HG02840 (cell line): ENCODE data around the gene RPL36AL.

ENCODE experiments used
- ATAC-seq: cut with Tn5 transposase; IDR thresholded peaks from one replicate; pipeline ENCODE4 v1.9.1; 2021; ENCODE audit warnings: mild to moderate bottlenecking, moderate library complexity, moderate number of reproducible peaks; ENCODE audit not compliant: unreplicated experiment, low FRiP score

Gene RPL36AL

GRCh38 chr14:49583629-49584028 is 36.8 kb downstream of the RPL36AL start:
- ATAC-seq, result no peak

DNA sequence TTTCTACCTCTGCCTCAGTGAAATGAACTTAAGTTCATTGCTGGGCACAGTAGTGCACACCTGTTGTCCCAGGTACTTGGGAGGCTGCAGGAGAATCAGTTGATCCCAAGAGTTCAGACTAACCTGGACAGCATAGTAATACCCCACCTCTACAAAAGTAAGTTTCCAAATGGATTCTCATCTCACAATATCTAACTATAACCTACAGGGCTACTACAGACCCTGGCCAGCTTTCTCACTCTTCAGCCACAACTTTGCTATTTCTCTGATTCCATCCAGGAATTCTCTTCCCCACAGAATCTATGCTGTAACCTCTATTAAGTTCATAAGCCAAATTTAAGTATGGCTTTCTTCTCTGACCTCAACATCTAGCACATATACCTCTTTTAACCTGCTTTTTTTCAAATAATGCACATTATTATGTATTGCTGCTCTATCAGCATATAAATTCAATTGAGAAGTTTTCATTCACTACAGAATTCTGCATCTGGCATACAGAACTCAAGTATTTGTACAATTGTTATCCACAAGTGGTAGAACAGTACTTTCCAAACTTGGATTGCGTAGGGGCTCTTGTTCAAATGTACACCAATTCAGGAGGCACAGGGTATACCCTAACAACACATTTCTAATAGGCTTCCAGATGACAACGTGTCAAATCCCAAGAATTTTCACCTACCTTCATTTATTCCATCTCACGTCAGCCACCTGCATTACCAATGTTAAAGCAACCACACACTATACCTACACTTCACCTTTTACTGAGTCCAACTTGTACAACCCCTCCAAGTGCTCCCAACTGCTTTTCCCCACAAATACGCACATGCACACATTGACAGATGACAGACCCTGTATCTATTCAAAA is 38.1 kb downstream of the RPL36AL start:
- no peak for ATAC-seq

GRCh38 chr14:49581209-49582112 is 39.0 kb downstream of the RPL36AL start:
- ATAC-seq, result no peak

- ATAC-seq, result no peak
These were observed 40.6 kb downstream of the RPL36AL start for GRCh38 chr14:49579841-49580240.

- no peak for ATAC-seq
These were observed 42.3 kb downstream of the RPL36AL start for GRCh38 chr14:49578141-49578540.

DNA sequence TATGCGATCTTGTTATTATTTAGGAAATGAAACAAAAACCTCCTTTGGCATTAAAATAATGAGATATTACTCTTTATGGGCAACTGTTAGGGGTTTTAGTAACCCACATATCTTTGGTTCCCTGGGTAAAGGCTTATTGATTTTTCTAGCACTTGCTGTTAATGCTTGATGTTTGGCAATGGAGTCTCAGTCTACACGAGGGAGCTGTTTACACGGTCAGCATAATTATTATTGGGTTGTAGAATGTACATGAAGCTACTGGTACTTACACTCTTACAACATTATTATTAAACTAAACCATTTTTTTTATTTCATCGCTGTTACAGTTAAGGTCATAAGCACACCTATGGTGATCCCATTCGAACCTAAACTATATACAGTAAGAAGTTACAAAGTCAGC is 46.4 kb downstream of the RPL36AL start:
- no peak for ATAC-seq

- no peak for ATAC-seq
These were observed 51.1 kb downstream of the RPL36AL start for GRCh38 chr14:49569281-49569680.
